ENCODE measurements around the gene AMN.

- TF ChIP-seq, protein P1, sequence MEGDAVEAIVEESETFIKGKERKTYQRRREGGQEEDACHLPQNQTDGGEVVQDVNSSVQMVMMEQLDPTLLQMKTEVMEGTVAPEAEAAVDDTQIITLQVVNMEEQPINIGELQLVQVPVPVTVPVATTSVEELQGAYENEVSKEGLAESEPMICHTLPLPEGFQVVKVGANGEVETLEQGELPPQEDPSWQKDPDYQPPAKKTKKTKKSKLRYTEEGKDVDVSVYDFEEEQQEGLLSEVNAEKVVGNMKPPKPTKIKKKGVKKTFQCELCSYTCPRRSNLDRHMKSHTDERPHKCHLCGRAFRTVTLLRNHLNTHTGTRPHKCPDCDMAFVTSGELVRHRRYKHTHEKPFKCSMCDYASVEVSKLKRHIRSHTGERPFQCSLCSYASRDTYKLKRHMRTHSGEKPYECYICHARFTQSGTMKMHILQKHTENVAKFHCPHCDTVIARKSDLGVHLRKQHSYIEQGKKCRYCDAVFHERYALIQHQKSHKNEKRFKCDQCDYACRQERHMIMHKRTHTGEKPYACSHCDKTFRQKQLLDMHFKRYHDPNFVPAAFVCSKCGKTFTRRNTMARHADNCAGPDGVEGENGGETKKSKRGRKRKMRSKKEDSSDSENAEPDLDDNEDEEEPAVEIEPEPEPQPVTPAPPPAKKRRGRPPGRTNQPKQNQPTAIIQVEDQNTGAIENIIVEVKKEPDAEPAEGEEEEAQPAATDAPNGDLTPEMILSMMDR (conservative IDR thresholded peaks at IDR 0.05): no peak
- TF ChIP-seq ZFX (IDR thresholded peaks at IDR 0.05): no peak
These were observed 51.3 kb downstream of the AMN start for GRCh38 chr14:102973706-102974285.

Data from C4-2B (cell line).